Prostate gland (tissue), 2 donors: ENCODE data around the gene CDKN2C.

Source experiments
- CTCF ChIP-seq, 4 experiments: fragments of 200-600 bp in 2 of 4; fragments of 450-650 bp in 2 of 4; sonication (generic) in 2 of 4; IDR thresholded peaks; 1 replicate in 3 of 4; 2 replicates in 1 of 4; pipeline ENCODE4 v1.5.1; 2016 to 2019; ENCODE audit warnings: antibody characterized with exemption in 4 of 4, mild to moderate bottlenecking in 2 of 4, moderate library complexity in 2 of 4
- POLR2AphosphoS5 ChIP-seq: sonication (generic); formaldehyde crosslinking; IDR thresholded peaks from one replicate; pipeline ENCODE4 v1.6.1; 2017; ENCODE audit warnings: antibody characterized with exemption

GRCh38 chr1:50936321-50936720, 33.7 kb upstream of the CDKN2C start:
- TF ChIP-seq CTCF (IDR thresholded peaks at IDR 0.05) = no peak
- TF ChIP-seq POLR2AphosphoS5 = no peak
